Measurements from ENCODE around the gene HEATR9.
"Not testable (repeated sequence)": the region's sequence is repeated elsewhere in the genome, so short reads cannot be mapped to it uniquely, and the experiment has no call there.

The HEATR9 gene

GRCh38 chr17:35906191-35906925 lies 37.7 kb upstream of the HEATR9 start:
- Histone ChIP-seq H3K36me3 (ENCODE audit: control insufficient read depth, insufficient read depth, low read length, severe bottlenecking) (no peaks in the 10 kb centered on the region), H3K27me3 (replicated peaks; ENCODE audit: control insufficient read depth, insufficient read depth, low read length) (no peaks in the 10 kb centered on the region), H3K4me1 (ENCODE audit: control insufficient read depth, insufficient read depth, low read length) (peaks cover 14% of the 10 kb centered on the region), H3K9ac (ENCODE audit: low read length) (no peak overlapping the region), H3K4me3 (ENCODE audit: low read length) (no peak overlapping the region), H3K9me3 (ENCODE audit: control insufficient read depth, low read length) (no peaks in the 10 kb centered on the region)
- no peak for DNase-seq (ENCODE audit: low read depth)

- H3K4me3 ChIP-seq (ENCODE audit: low read length), result no peak overlapping the region
- H3K9me3 ChIP-seq (ENCODE audit: control insufficient read depth, low read length), result no peaks in the 10 kb centered on the region
- H3K4me1 ChIP-seq (ENCODE audit: control insufficient read depth, insufficient read depth, low read length), result peaks cover 14% of the 10 kb centered on the region
- no peak for DNase-seq (ENCODE audit: low read depth)
- no peaks in the 10 kb centered on the region for H3K36me3 ChIP-seq (ENCODE audit: control insufficient read depth, insufficient read depth, low read length, severe bottlenecking)
- no peak overlapping the region for H3K9ac ChIP-seq (ENCODE audit: low read length)
- H3K27me3 ChIP-seq (replicated peaks; ENCODE audit: control insufficient read depth, insufficient read depth, low read length), result no peaks in the 10 kb centered on the region
Observed at GRCh38 chr17:35903451-35903850, 34.8 kb upstream of the HEATR9 start.

GRCh38 chr17:35901631-35902175 lies 33.0 kb upstream of the HEATR9 start:
- Histone ChIP-seq H3K27me3 (replicated peaks; ENCODE audit: control insufficient read depth, insufficient read depth, low read length) (no peaks in the 10 kb centered on the region), H3K9me3 (ENCODE audit: control insufficient read depth, low read length) (no peaks in the 10 kb centered on the region), H3K4me3 (ENCODE audit: low read length) (no peak overlapping the region), H3K36me3 (ENCODE audit: control insufficient read depth, insufficient read depth, low read length, severe bottlenecking) (no peaks in the 10 kb centered on the region), H3K4me1 (ENCODE audit: control insufficient read depth, insufficient read depth, low read length) (peaks cover 2% of the 10 kb centered on the region), H3K9ac (ENCODE audit: low read length) (no peak overlapping the region)
- no peak for DNase-seq (ENCODE audit: low read depth)

GRCh38 chr17:35900708-35901480 lies 32.2 kb upstream of the HEATR9 start:
- Histone ChIP-seq H3K9me3 (ENCODE audit: control insufficient read depth, low read length) (no peaks in the 10 kb centered on the region), H3K4me3 (ENCODE audit: low read length) (peak overlapping the region; percentile 9), H3K4me1 (ENCODE audit: control insufficient read depth, insufficient read depth, low read length) (no peaks in the 10 kb centered on the region), H3K27me3 (replicated peaks; ENCODE audit: control insufficient read depth, insufficient read depth, low read length) (no peaks in the 10 kb centered on the region), H3K9ac (ENCODE audit: low read length) (no peak overlapping the region), H3K36me3 (ENCODE audit: control insufficient read depth, insufficient read depth, low read length, severe bottlenecking) (no peaks in the 10 kb centered on the region)
- no peak for DNase-seq (ENCODE audit: low read depth)

- H3K4me3 ChIP-seq (ENCODE audit: low read length), result no peak overlapping the region
- no peaks in the 10 kb centered on the region for H3K4me1 ChIP-seq (ENCODE audit: control insufficient read depth, insufficient read depth, low read length)
- H3K9me3 ChIP-seq (ENCODE audit: control insufficient read depth, low read length), result no peaks in the 10 kb centered on the region
- H3K36me3 ChIP-seq (ENCODE audit: control insufficient read depth, insufficient read depth, low read length, severe bottlenecking), result no peaks in the 10 kb centered on the region
- H3K27me3 ChIP-seq (replicated peaks; ENCODE audit: control insufficient read depth, insufficient read depth, low read length), result no peaks in the 10 kb centered on the region
- no peak for DNase-seq (ENCODE audit: low read depth)
- no peak overlapping the region for H3K9ac ChIP-seq (ENCODE audit: low read length)
Observed at GRCh38 chr17:35900280-35900679, 31.6 kb upstream of the HEATR9 start.

GRCh38 chr17:35898283-35899070 lies 29.8 kb upstream of the HEATR9 start:
- Histone ChIP-seq H3K36me3 (ENCODE audit: control insufficient read depth, insufficient read depth, low read length, severe bottlenecking) (no peaks in the 10 kb centered on the region), H3K9ac (ENCODE audit: low read length) (no peak overlapping the region), H3K9me3 (ENCODE audit: control insufficient read depth, low read length) (no peaks in the 10 kb centered on the region), H3K4me1 (ENCODE audit: control insufficient read depth, insufficient read depth, low read length) (no peaks in the 10 kb centered on the region), H3K27me3 (replicated peaks; ENCODE audit: control insufficient read depth, insufficient read depth, low read length) (no peaks in the 10 kb centered on the region), H3K4me3 (ENCODE audit: low read length) (no peak overlapping the region)
- no peak for DNase-seq (ENCODE audit: low read depth)

GRCh38 chr17:35897772-35898171 lies 29.1 kb upstream of the HEATR9 start:
- DNase-seq (ENCODE audit: low read depth); H3K27me3 ChIP-seq (replicated peaks; ENCODE audit: control insufficient read depth, insufficient read depth, low read length); H3K9me3 ChIP-seq (ENCODE audit: control insufficient read depth, low read length); H3K36me3 ChIP-seq (ENCODE audit: control insufficient read depth, insufficient read depth, low read length, severe bottlenecking); H3K9ac ChIP-seq (ENCODE audit: low read length); H3K4me1 ChIP-seq (ENCODE audit: control insufficient read depth, insufficient read depth, low read length); H3K4me3 ChIP-seq (ENCODE audit: low read length): not testable (repeated sequence)

- peak; percentile 7 for DNase-seq (ENCODE audit: low read depth)
- Histone ChIP-seq H3K27me3 (replicated peaks; ENCODE audit: control insufficient read depth, insufficient read depth, low read length) (no peaks in the 10 kb centered on the region), H3K36me3 (ENCODE audit: control insufficient read depth, insufficient read depth, low read length, severe bottlenecking) (no peaks in the 10 kb centered on the region), H3K4me3 (ENCODE audit: low read length) (no peak overlapping the region), H3K4me1 (ENCODE audit: control insufficient read depth, insufficient read depth, low read length) (peaks cover 20% of the 10 kb centered on the region), H3K9me3 (ENCODE audit: control insufficient read depth, low read length) (no peaks in the 10 kb centered on the region), H3K9ac (ENCODE audit: low read length) (no peak overlapping the region)
Observed at GRCh38 chr17:35895636-35896587, 27.2 kb upstream of the HEATR9 start.

GRCh38 chr17:35894206-35894605 lies 25.5 kb upstream of the HEATR9 start:
- H3K27me3 ChIP-seq (replicated peaks; ENCODE audit: control insufficient read depth, insufficient read depth, low read length), result no peaks in the 10 kb centered on the region
- no peak overlapping the region for H3K9ac ChIP-seq (ENCODE audit: low read length)
- no peaks in the 10 kb centered on the region for H3K9me3 ChIP-seq (ENCODE audit: control insufficient read depth, low read length)
- H3K4me1 ChIP-seq (ENCODE audit: control insufficient read depth, insufficient read depth, low read length), result peaks cover 31% of the 10 kb centered on the region
- no peak for DNase-seq (ENCODE audit: low read depth)
- no peaks in the 10 kb centered on the region for H3K36me3 ChIP-seq (ENCODE audit: control insufficient read depth, insufficient read depth, low read length, severe bottlenecking)
- H3K4me3 ChIP-seq (ENCODE audit: low read length), result no peak overlapping the region

- H3K9me3 ChIP-seq (ENCODE audit: control insufficient read depth, low read length), result no peaks in the 10 kb centered on the region
- no peak overlapping the region for H3K4me3 ChIP-seq (ENCODE audit: low read length)
- H3K36me3 ChIP-seq (ENCODE audit: control insufficient read depth, insufficient read depth, low read length, severe bottlenecking), result no peaks in the 10 kb centered on the region
- no peak for DNase-seq (ENCODE audit: low read depth)
- no peak overlapping the region for H3K9ac ChIP-seq (ENCODE audit: low read length)
- H3K4me1 ChIP-seq (ENCODE audit: control insufficient read depth, insufficient read depth, low read length), result peaks cover 31% of the 10 kb centered on the region
- H3K27me3 ChIP-seq (replicated peaks; ENCODE audit: control insufficient read depth, insufficient read depth, low read length), result no peaks in the 10 kb centered on the region
Observed at GRCh38 chr17:35893751-35894150, 25.1 kb upstream of the HEATR9 start.

All from adipocyte (in vitro differentiated cells).